SK-N-SH (cell line): ENCODE results near the gene GUCY1A1. TPM values are rescaled to one million over a fixed set of nuclear protein-coding genes. Genes with fewer than 3 reads are reported as not detected.

ENCODE experiments used
- CTCF ChIA-PET: fragments of 300-600, 350-600 bp; formaldehyde crosslinking; extraction: SDS; loops from one replicate; lab custom pipeline; 2021; lab: Yijun Ruan, JAX
- POLR2A ChIA-PET: fragments of 350-600 bp; sonication (Branson Sonifier 250); formaldehyde crosslinking; extraction: SDS; loops from one replicate; lab custom pipeline; 2020; ENCODE audit warnings: antibody characterized with exemption, inconsistent platforms; lab: Yijun Ruan, JAX
- DNase-seq: peaks from one replicate; pipeline ENCODE4 v3.0.0; 2012
- H2AFZ ChIP-seq: fragments of 200-600 bp; sonication (generic); 2 replicates; pipeline ENCODE4 v1.8.1; 2016; ENCODE audit warnings: antibody characterized with exemption, mild to moderate bottlenecking, low read depth
- H3F3A ChIP-seq: fragments of 200-600 bp; sonication (generic); replicated peaks from 2 replicates; pipeline ENCODE3; 2016; ENCODE audit warnings: antibody characterized with exemption, mild to moderate bottlenecking; ENCODE audit not compliant: insufficient read depth
- H3K27ac ChIP-seq, 2 experiments: fragments of 200-500 bp in 1 of 2; fragments of 200-600 bp in 1 of 2; sonication (Bioruptor generic) in 1 of 2; sonication (generic), shearing (Covaris generic) in 1 of 2; 2 replicates each; pipeline versions ENCODE4 v1.5.1 to v1.6.1; 2014 to 2016; ENCODE audit warnings: low read depth in 2 of 2, inconsistent platforms in 1 of 2, low read length in 1 of 2, mild to moderate bottlenecking in 1 of 2, mixed read lengths in 1 of 2
- H3K27me3 ChIP-seq: fragments of 200-600 bp; sonication (generic), shearing (Covaris generic); 2 replicates; pipeline ENCODE4 v1.6.1; 2016; ENCODE audit warnings: mixed run types; ENCODE audit not compliant: insufficient read depth
- H3K36me3 ChIP-seq, 2 experiments: fragments of 200-500 bp in 1 of 2; fragments of 200-600 bp in 1 of 2; sonication (Bioruptor generic) in 1 of 2; sonication (generic) in 1 of 2; replicated peaks in 1 of 2; 2 replicates each; pipeline versions ENCODE3 to v1.5.1; 2014 to 2016; ENCODE audit warnings: low read length in 1 of 2, mild to moderate bottlenecking in 1 of 2; ENCODE audit not compliant: insufficient read depth in 2 of 2, control insufficient read depth in 1 of 2
- H3K4me1 ChIP-seq, 2 experiments: fragments of 200-500 bp in 1 of 2; fragments of 200-600 bp in 1 of 2; sonication (Bioruptor generic) in 1 of 2; sonication (generic), shearing (Covaris generic) in 1 of 2; 2 replicates each; pipeline versions ENCODE4 v1.5.1 to v1.6.1; 2014 to 2016; ENCODE audit warnings: low read depth in 1 of 2, low read length in 1 of 2, mixed run types in 1 of 2; ENCODE audit not compliant: insufficient read depth in 2 of 2, control insufficient read depth in 1 of 2
- H3K4me2 ChIP-seq: fragments of 200-600 bp; sonication (generic), shearing (Covaris generic); 2 replicates; pipeline ENCODE4 v1.6.1; 2017; ENCODE audit warnings: mixed run types
- H3K4me3 ChIP-seq, 2 experiments: fragments of 200-500 bp in 1 of 2; fragments of 200-600 bp in 1 of 2; sonication (Bioruptor generic) in 1 of 2; sonication (generic), shearing (Covaris generic) in 1 of 2; 2 replicates each; pipeline versions ENCODE4 v1.5.1 to v1.8.1; 2014 to 2016; ENCODE audit warnings: low read depth in 2 of 2, inconsistent platforms in 1 of 2, low read length in 1 of 2, mild to moderate bottlenecking in 1 of 2, mixed read lengths in 1 of 2, moderate library complexity in 1 of 2
- H3K79me2 ChIP-seq: fragments of 200-600 bp; sonication (generic); 2 replicates; pipeline ENCODE4 v1.8.1; 2017; ENCODE audit warnings: mild to moderate bottlenecking; ENCODE audit not compliant: insufficient read depth
- H3K9ac ChIP-seq: fragments of 200-600 bp; sonication (generic); 2 replicates; pipeline ENCODE4 v1.6.1; 2017; ENCODE audit warnings: mixed run types
- H3K9me2 ChIP-seq: fragments of 200-600 bp; sonication (generic); 2 replicates; pipeline ENCODE4 v1.6.1; 2017; ENCODE audit warnings: mixed run types
- H3K9me3 ChIP-seq: fragments of 200-600 bp; sonication (generic); 2 replicates; pipeline ENCODE4 v1.6.1; 2017; ENCODE audit warnings: mixed run types, mild to moderate bottlenecking, moderate library complexity
- H4K20me1 ChIP-seq: fragments of 200-600 bp; sonication (generic); 2 replicates; pipeline ENCODE4 v1.6.1; 2017; ENCODE audit warnings: mild to moderate bottlenecking, mixed run types; ENCODE audit not compliant: insufficient read depth
- CHD2 ChIP-seq: fragments of 150-350 bp; IDR thresholded peaks from 2 replicates; pipeline ENCODE4 v1.6.1; 2018; ENCODE audit warnings: low read length; ENCODE audit not compliant: partially characterized antibody
- EP300 ChIP-seq, 2 experiments: IDR thresholded peaks; 2 replicates each; pipeline versions ENCODE4 v1.4.0 to v1.6.1; 2012; ENCODE audit warnings: borderline replicate concordance in 1 of 2, low read depth in 1 of 2, low read length in 1 of 2
- EZH2phosphoT487 ChIP-seq: fragments of 200-600 bp; sonication (generic); IDR thresholded peaks from 2 replicates; pipeline ENCODE4 v1.6.1; 2017; ENCODE audit warnings: low read depth, mixed run types, mild to moderate bottlenecking, antibody characterized with exemption, moderate library complexity, borderline replicate concordance
- FOXJ3 ChIP-seq: sonication (generic); formaldehyde crosslinking; IDR thresholded peaks from 2 replicates; pipeline ENCODE4 v1.5.1; 2020; ENCODE audit warnings: mild to moderate bottlenecking, missing genetic modification reagents
- FOXM1 ChIP-seq: IDR thresholded peaks from 2 replicates; pipeline ENCODE4 v1.4.0; 2012; ENCODE audit warnings: low read depth, mild to moderate bottlenecking
- GATA2 ChIP-seq: sonication (generic); formaldehyde crosslinking; IDR thresholded peaks from 2 replicates; pipeline ENCODE4 v1.5.0; 2020; ENCODE audit warnings: mild to moderate bottlenecking, missing genetic modification reagents
- JUND ChIP-seq: IDR thresholded peaks from 2 replicates; pipeline ENCODE4 v1.4.0; 2012
- MXI1 ChIP-seq: IDR thresholded peaks from 2 replicates; pipeline ENCODE4 v1.6.1; 2012; ENCODE audit warnings: mild to moderate bottlenecking, low read depth, low read length, improper control_type of control experiment
- PBX3 ChIP-seq: IDR thresholded peaks from 2 replicates; pipeline ENCODE4; 2012
- RCOR1 ChIP-seq: fragments of 150-350 bp; IDR thresholded peaks from 2 replicates; pipeline ENCODE4 v1.6.1; 2017; ENCODE audit warnings: antibody characterized with exemption, low read length
- REST ChIP-seq: IDR thresholded peaks from 2 replicates; pipeline ENCODE4 v1.6.1; 2012; ENCODE audit warnings: mild to moderate bottlenecking, low read depth, low read length, moderate library complexity
- RXRA ChIP-seq: IDR thresholded peaks from 2 replicates; pipeline ENCODE4 v1.4.0; 2012; ENCODE audit warnings: low read depth, mild to moderate bottlenecking, borderline replicate concordance
- SIN3A ChIP-seq: IDR thresholded peaks from 2 replicates; pipeline ENCODE4 v1.6.1; 2012; ENCODE audit warnings: low read depth, mild to moderate bottlenecking, low read length, moderate library complexity, borderline replicate concordance
- SMC3 ChIP-seq: IDR thresholded peaks from 2 replicates; pipeline ENCODE4 v1.6.1; 2012; ENCODE audit warnings: low read depth, low read length, improper control_type of control experiment
- TAF1 ChIP-seq: IDR thresholded peaks from 2 replicates; pipeline ENCODE4 v1.6.1; 2012; ENCODE audit warnings: low read depth, mild to moderate bottlenecking, low read length, moderate library complexity, borderline replicate concordance
- TCF12 ChIP-seq: IDR thresholded peaks from 2 replicates; pipeline ENCODE4 v1.4.0; 2012
- TEAD4 ChIP-seq: IDR thresholded peaks from 2 replicates; pipeline ENCODE4 v1.4.0; 2012; ENCODE audit warnings: mild to moderate bottlenecking, borderline replicate concordance; ENCODE audit not compliant: insufficient read depth
- USF1 ChIP-seq: IDR thresholded peaks from 2 replicates; pipeline ENCODE4 v1.4.0; 2012; ENCODE audit warnings: low read depth, borderline replicate concordance
- USF2 ChIP-seq: fragments of 150-350 bp; IDR thresholded peaks from 2 replicates; pipeline ENCODE4 v1.6.1; 2017; ENCODE audit warnings: antibody characterized with exemption, low read length, low read depth, borderline replicate concordance
- YY1 ChIP-seq: IDR thresholded peaks from 2 replicates; pipeline ENCODE4 v1.4.0; 2012; ENCODE audit warnings: low read depth, mild to moderate bottlenecking
- WGBS: methylation state at CpG from one replicate; pipeline ENCODE4 v1.1.6; 2017; ENCODE audit warnings: low lambda C conversion rate; 5-methylcytosine and 5-hydroxymethylcytosine counted together
- polyA plus RNA-seq, 3 experiments: library from polyadenylated mRNA; depleted of rRNA; stranded (reverse); fragments of >200 nt; gene quantifications; 2 replicates each; pipeline ENCODE4 v1.2.3, GENCODE V29; 2012

GUCY1A1 gene
- polyA plus RNA-seq, 1 of the 3 experiments (the other 2 are of a cell fraction) = 0.03 TPM

GRCh38 chr4:155780775-155781174, 114.1 kb downstream of the GUCY1A1 start:
- 12% methylated on average over 1 of the region's 1 CpG for WGBS
- Histone ChIP-seq H3K79me2 (no peaks in the 10 kb centered on the region), H4K20me1 (no peaks in the 10 kb centered on the region), H3K36me3 (no peaks in the 10 kb centered on the region), H3K9ac (no peak overlapping the region), H2AFZ (no peak overlapping the region), H3K27me3 (no peaks in the 10 kb centered on the region), H3K4me3 (no peak overlapping the region), H3K4me1 (no peaks in the 10 kb centered on the region), H3K27ac (no peak overlapping the region), H3K4me2 (no peak overlapping the region), H3K9me3 (no peaks in the 10 kb centered on the region), H3K9me2 (no peaks in the 10 kb centered on the region), H3F3A (no peaks in the 10 kb centered on the region)
- ChIA-PET CTCF (interaction anchor here (1.2 kb wide), 1 partner anchor 338 kb away, joined by 3 read pairs; no protein-coding TSS in a partner anchor), POLR2A (no interaction called here)
- TF ChIP-seq USF2 (no peak), TCF12 (no peak), TAF1 (no peak), USF1 (no peak), RCOR1 (no peak), MXI1 (no peak), FOXM1 (no peak), CHD2 (no peak), JUND (no peak), SMC3 (no peak), RXRA (no peak), YY1 (no peak), EZH2phosphoT487 (no peak), TEAD4 (no peak), PBX3 (no peak), GATA2 (no peak), EP300 (IDR thresholded peaks at IDR 0.05; ENCODE audit: borderline replicate concordance in 1 of 2, low read depth in 1 of 2, low read length in 1 of 2) (no peak), REST (no peak), FOXJ3 (CRISPR knock-in tag) (no peak), SIN3A (no peak)
- DNase-seq = no peak
